Prostate gland (tissue), 2 donors: ENCODE results near the gene SLCO4A1. TPM values are rescaled to one million over a fixed set of nuclear protein-coding genes. Genes with fewer than 3 reads are reported as not detected.

Experiments used
- DNase-seq: peaks from one replicate; pipeline ENCODE4 v3.0.0-alpha.2; 2019; ENCODE audit warnings: low spot score
- H3K27ac ChIP-seq, 2 donors: fragments of 200-600 bp; sonication (generic); 2 replicates each; pipeline ENCODE4 v1.5.1; 2017 to 2019
- H3K27me3 ChIP-seq: fragments of 200-600 bp; sonication (generic); replicated peaks from 2 replicates; pipeline ENCODE4 v1.5.1; 2019; ENCODE audit not compliant: insufficient read depth
- H3K36me3 ChIP-seq, 2 donors: fragments of 200-600 bp; sonication (generic); 1 replicate in 1 of 2; 2 replicates in 1 of 2; pipeline versions ENCODE4 v1.5.1 to v1.8.1; 2017 to 2019
- H3K4me1 ChIP-seq: fragments of 200-600 bp; sonication (generic); replicated peaks from 2 replicates; pipeline ENCODE4 v1.5.1; 2019
- H3K4me3 ChIP-seq, 2 donors: fragments of 200-600 bp; sonication (generic); 2 replicates each; pipeline ENCODE4 v1.5.1; 2017 to 2019
- H3K9me3 ChIP-seq: fragments of 200-600 bp; sonication (generic); 2 replicates; pipeline ENCODE4 v1.5.1; 2017
- CTCF ChIP-seq, 4 experiments: fragments of 200-600 bp in 2 of 4; fragments of 450-650 bp in 2 of 4; sonication (generic) in 2 of 4; IDR thresholded peaks; 1 replicate in 3 of 4; 2 replicates in 1 of 4; pipeline ENCODE4 v1.5.1; 2016 to 2019; ENCODE audit warnings: antibody characterized with exemption in 4 of 4, mild to moderate bottlenecking in 2 of 4, moderate library complexity in 2 of 4
- POLR2A ChIP-seq: fragments of 450-650 bp; IDR thresholded peaks from one replicate; pipeline ENCODE4 v1.6.1; 2016; ENCODE audit warnings: antibody characterized with exemption, mild to moderate bottlenecking
- POLR2AphosphoS5 ChIP-seq: sonication (generic); formaldehyde crosslinking; IDR thresholded peaks from one replicate; pipeline ENCODE4 v1.6.1; 2017; ENCODE audit warnings: antibody characterized with exemption
- WGBS: methylation state at CpG from one replicate; pipeline ENCODE4 v1.1.5; 2018; 5-methylcytosine and 5-hydroxymethylcytosine counted together
- intact Hi-C: fragments of 100-400 bp; cut with DNase I; formaldehyde crosslinking; loops from one replicate; pipeline ENCODE4 v1.14.2; 2022
- total RNA-seq, 2 donors: library from RNA; depleted of rRNA; stranded (reverse); fragments of >200 nt; gene quantifications; one replicate each; pipeline ENCODE4 v1.1.0, GENCODE V29; 2016

SLCO4A1 gene
- total RNA-seq, 2 donors from 2014 or later: 4.5 to 12.3 TPM

- Histone ChIP-seq H3K9me3 (no peaks in the 10 kb centered on the region), H3K4me1 (no peaks in the 10 kb centered on the region), H3K27me3 (peaks cover 7% of the 10 kb centered on the region), H3K36me3 (no peaks in the 10 kb centered on the region), H3K4me3 (no peak overlapping the region), H3K27ac (peak overlapping the region in 1 of 2 donors; percentile 41)
- intact Hi-C loops: loop anchor here (2.0 to 5.0 kb wide), 2 partner anchors 124 to 139 kb away; no protein-coding TSS in a partner anchor
- TF ChIP-seq POLR2AphosphoS5 (peak; percentile 36), POLR2A (no peak), CTCF (IDR thresholded peaks at IDR 0.05) (peak; percentile 58 to 94 (median 80))
- 52% methylated on average over 13 of the region's 13 CpGs for WGBS
- peak; percentile 55 for DNase-seq
These were observed 26.2 kb downstream of the SLCO4A1 start for GRCh38 chr20:62668441-62669027.

GRCh38 chr20:62669249-62669648, 26.9 kb downstream of the SLCO4A1 start:
- Histone ChIP-seq H3K9me3 (no peaks in the 10 kb centered on the region), H3K4me3 (no peak overlapping the region), H3K27ac (peak overlapping the region in 1 of 2 donors; percentile 41), H3K27me3 (peaks cover 7% of the 10 kb centered on the region), H3K36me3 (no peaks in the 10 kb centered on the region), H3K4me1 (no peaks in the 10 kb centered on the region)
- no peak for DNase-seq
- intact Hi-C loops: loop anchor here (2.0 to 5.0 kb wide), 2 partner anchors 124 to 138 kb away; no protein-coding TSS in a partner anchor
- TF ChIP-seq POLR2AphosphoS5 (no peak), POLR2A (no peak)
- 55% methylated on average over 10 of the region's 10 CpGs for WGBS

- Histone ChIP-seq H3K27ac (peak overlapping the region in 1 of 2 donors; percentile 41), H3K9me3 (no peaks in the 10 kb centered on the region), H3K4me3 (no peak overlapping the region), H3K4me1 (no peaks in the 10 kb centered on the region), H3K36me3 (no peaks in the 10 kb centered on the region), H3K27me3 (peaks cover 7% of the 10 kb centered on the region)
- intact Hi-C loops: loop anchor here (10.0 kb wide), 1 partner anchor 345 kb away; no protein-coding TSS in a partner anchor
- no peak for DNase-seq
- WGBS: 88% methylated on average over 14 of the region's 14 CpGs
- no peak for TF ChIP-seq CTCF (IDR thresholded peaks at IDR 0.05)
- TF ChIP-seq POLR2AphosphoS5: no peak
- TF ChIP-seq POLR2A: no peak
These were observed 27.9 kb downstream of the SLCO4A1 start for GRCh38 chr20:62670156-62670555.

- H3K4me3 ChIP-seq: no peak overlapping the region
- no peak for TF ChIP-seq POLR2AphosphoS5
- TF ChIP-seq CTCF (IDR thresholded peaks at IDR 0.05): no peak
- no peak for TF ChIP-seq POLR2A
- H3K9me3 ChIP-seq: no peaks in the 10 kb centered on the region
- H3K36me3 ChIP-seq: no peaks in the 10 kb centered on the region
- no peak for DNase-seq
- WGBS: 89% methylated on average over 15 of the region's 17 CpGs
- no peaks in the 10 kb centered on the region for H3K4me1 ChIP-seq
- intact Hi-C loops: loop anchor here (10.0 kb wide), 1 partner anchor 344 kb away; no protein-coding TSS in a partner anchor
- H3K27me3 ChIP-seq: peaks cover 7% of the 10 kb centered on the region
- H3K27ac ChIP-seq: no peak overlapping the region
These were observed 28.7 kb downstream of the SLCO4A1 start for GRCh38 chr20:62670998-62671397.

GRCh38 chr20:62671765-62672164, 29.5 kb downstream of the SLCO4A1 start:
- Histone ChIP-seq H3K27ac (no peak overlapping the region), H3K9me3 (no peaks in the 10 kb centered on the region), H3K4me1 (no peaks in the 10 kb centered on the region), H3K36me3 (no peaks in the 10 kb centered on the region), H3K27me3 (peaks cover 7% of the 10 kb centered on the region), H3K4me3 (no peak overlapping the region)
- TF ChIP-seq POLR2A (no peak), POLR2AphosphoS5 (no peak), CTCF (IDR thresholded peaks at IDR 0.05) (no peak)
- intact Hi-C loops: loop anchor here (10.0 kb wide), 1 partner anchor 343 kb away; no protein-coding TSS in a partner anchor
- no peak for DNase-seq
- WGBS: 85% methylated on average over 15 of the region's 15 CpGs
